Loucy (cell line): ENCODE data around the gene TBCE.

Experiments used
- CTCF ChIP-seq: fragments of 200-600 bp; sonication (generic); conservative IDR thresholded peaks from 2 replicates; pipeline ENCODE4 v1.5.1; 2014; ENCODE audit warnings: mild to moderate bottlenecking, antibody characterized with exemption, low read length
- EZH2phosphoT487 ChIP-seq: fragments of 200-600 bp; IDR thresholded peaks from 2 replicates; pipeline ENCODE4 v1.6.1; 2018; ENCODE audit warnings: antibody characterized with exemption, mild to moderate bottlenecking, moderate library complexity, borderline replicate concordance

GRCh38 chr1:235369802-235370201 is 2.6 kb downstream of the TBCE start:
- TF ChIP-seq CTCF (no peak), EZH2phosphoT487 (no peak)
